ENCODE results near the gene SEMA4D. TPM values are rescaled to one million over a fixed set of nuclear protein-coding genes. Genes with fewer than 3 reads are reported as not detected.

The SEMA4D gene
- total and polyA plus RNA-seq, 7 donors = 1.4 to 35.1 (median 4.6) TPM

DNA sequence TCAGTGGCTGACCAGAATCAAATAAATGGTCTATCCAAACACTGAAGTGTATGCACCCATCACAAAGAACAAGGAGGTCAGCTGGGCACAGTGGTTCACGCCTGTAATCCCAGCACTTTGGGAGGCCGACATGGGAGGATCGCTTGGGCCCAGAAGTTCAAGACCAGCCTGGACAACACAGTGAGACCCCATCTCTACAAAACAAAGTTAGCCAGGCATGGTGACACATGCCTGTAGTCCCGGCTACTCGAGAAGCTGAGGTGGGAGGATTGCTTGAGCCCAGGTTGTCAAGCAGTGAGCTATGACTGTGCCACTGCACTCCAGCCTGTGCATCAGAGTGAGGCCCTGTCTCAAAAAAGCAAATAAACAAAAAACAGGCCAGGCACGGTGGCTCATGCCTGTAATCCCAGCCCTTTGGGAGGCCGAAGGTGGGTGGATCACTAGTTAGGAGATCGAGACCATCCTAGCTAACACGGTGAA lies 40.5 kb downstream of the SEMA4D start:
- H3K27ac ChIP-seq = no peak overlapping the region
- intact Hi-C loops (cut with DNase I) = no loop called here
- no peak for DNase-seq
- no peaks in the 10 kb centered on the region for H3K9me3 ChIP-seq
- no peaks in the 10 kb centered on the region for H3K27me3 ChIP-seq
- 92 to 94% methylated on average over 9 of the region's 9 CpGs for WGBS, 2 donors
- no peaks in the 10 kb centered on the region for H3K4me1 ChIP-seq
- no peak overlapping the region for H3K4me3 ChIP-seq
- H3K36me3 ChIP-seq = peaks cover 0 to 3% (median 0%) of the 10 kb centered on the region in 4 donors
- TF ChIP-seq, protein P1, sequence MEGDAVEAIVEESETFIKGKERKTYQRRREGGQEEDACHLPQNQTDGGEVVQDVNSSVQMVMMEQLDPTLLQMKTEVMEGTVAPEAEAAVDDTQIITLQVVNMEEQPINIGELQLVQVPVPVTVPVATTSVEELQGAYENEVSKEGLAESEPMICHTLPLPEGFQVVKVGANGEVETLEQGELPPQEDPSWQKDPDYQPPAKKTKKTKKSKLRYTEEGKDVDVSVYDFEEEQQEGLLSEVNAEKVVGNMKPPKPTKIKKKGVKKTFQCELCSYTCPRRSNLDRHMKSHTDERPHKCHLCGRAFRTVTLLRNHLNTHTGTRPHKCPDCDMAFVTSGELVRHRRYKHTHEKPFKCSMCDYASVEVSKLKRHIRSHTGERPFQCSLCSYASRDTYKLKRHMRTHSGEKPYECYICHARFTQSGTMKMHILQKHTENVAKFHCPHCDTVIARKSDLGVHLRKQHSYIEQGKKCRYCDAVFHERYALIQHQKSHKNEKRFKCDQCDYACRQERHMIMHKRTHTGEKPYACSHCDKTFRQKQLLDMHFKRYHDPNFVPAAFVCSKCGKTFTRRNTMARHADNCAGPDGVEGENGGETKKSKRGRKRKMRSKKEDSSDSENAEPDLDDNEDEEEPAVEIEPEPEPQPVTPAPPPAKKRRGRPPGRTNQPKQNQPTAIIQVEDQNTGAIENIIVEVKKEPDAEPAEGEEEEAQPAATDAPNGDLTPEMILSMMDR (IDR thresholded peaks at IDR 0.05) = no peak
- TF ChIP-seq POLR2AphosphoS5 (IDR thresholded peaks at IDR 0.05) (no peak), EP300 (IDR thresholded peaks at IDR 0.05) (no peak), POLR2A (IDR thresholded peaks at IDR 0.05) (no peak)

DNA sequence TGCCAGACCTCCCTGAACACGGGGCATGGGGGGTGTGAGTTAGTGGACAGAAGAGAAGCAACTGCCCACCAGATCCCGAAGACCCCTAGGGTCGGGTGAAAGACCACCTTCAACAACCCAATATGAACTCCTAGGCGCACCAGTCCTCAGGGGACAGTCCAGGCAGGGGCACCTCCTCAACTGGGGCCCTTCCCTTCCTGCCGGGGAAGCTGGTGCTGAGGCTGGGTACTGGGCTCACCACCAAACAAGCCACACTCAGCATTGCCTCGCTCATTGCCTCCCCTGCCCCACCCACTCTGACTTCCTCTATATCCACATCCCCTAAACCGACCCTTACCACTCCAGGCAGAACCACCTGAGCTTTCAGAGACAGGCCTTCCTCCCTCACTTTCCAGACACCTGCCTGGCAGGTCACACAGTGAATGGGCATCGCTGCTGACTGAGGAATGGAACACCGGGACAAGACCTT lies 42.5 kb downstream of the SEMA4D start:
- 69 to 84% methylated on average over 9 of the region's 9 CpGs for WGBS, 2 donors
- Histone ChIP-seq H3K4me3 (no peak overlapping the region), H3K9me3 (no peaks in the 10 kb centered on the region), H3K4me1 (no peaks in the 10 kb centered on the region), H3K27me3 (no peaks in the 10 kb centered on the region), H3K36me3 (peaks cover 0 to 3% (median 0%) of the 10 kb centered on the region in 4 donors), H3K27ac (no peak overlapping the region)
- DNase-seq = no peak
- intact Hi-C loops (cut with DNase I) = no loop called here
- TF ChIP-seq POLR2AphosphoS5 (IDR thresholded peaks at IDR 0.05) = no peak
- TF ChIP-seq, protein P1 (IDR thresholded peaks at IDR 0.05) = no peak
- TF ChIP-seq EP300 (IDR thresholded peaks at IDR 0.05) = no peak
- no peak for TF ChIP-seq POLR2A (IDR thresholded peaks at IDR 0.05)

DNA sequence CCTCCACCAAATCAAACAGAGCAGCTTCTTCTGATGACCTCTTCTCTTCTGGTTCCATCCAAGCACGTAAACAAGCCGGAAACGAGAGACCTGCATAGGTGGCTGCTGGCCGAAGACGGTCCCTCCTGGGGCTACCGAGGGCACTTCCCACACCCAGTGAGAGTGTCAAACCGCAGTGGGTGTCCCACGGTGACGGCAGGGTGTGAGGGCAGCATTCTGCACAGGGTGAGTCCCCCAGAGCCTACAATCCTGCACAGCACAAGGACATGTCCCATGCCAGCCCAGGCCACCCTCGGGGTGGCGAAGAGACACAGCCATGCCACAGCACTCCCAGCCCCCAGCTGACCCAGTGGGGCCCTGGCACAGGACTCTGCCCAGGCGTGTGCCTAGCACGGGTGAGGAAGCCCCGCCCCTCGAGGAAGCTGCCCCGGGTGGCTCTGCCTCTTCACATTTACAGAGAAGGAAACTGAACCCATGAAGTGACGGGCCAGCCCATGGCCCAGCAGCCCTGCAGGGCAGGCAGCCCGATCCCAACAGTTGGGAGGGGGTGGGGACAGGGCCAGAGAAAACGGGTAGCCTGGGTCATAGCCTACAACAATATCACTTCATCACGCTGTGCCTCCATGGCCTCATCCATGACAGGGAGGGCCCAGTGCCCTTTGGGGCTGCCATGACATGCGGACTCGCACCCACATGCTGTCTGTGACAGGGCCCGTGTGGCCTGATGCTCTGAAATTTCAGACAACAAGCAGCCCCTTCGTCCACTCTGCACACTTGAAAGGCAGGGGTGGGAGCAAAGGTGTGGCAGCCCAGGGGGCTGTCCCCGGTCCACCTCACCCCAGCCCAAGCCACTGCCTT lies 43.2 kb downstream of the SEMA4D start:
- intact Hi-C loops (cut with DNase I) = no loop called here
- 87 to 89% methylated on average over 25 of the region's 25 CpGs for WGBS, 2 donors
- TF ChIP-seq POLR2AphosphoS5 (IDR thresholded peaks at IDR 0.05) = no peak
- no peak for TF ChIP-seq EP300 (IDR thresholded peaks at IDR 0.05)
- no peak for TF ChIP-seq POLR2A (IDR thresholded peaks at IDR 0.05)
- TF ChIP-seq, protein P1 (IDR thresholded peaks at IDR 0.05) = no peak
- Histone ChIP-seq H3K27ac (no peak overlapping the region), H3K4me3 (no peak overlapping the region), H3K4me1 (no peaks in the 10 kb centered on the region), H3K36me3 (peaks cover 0 to 3% (median 0%) of the 10 kb centered on the region in 4 donors), H3K27me3 (no peaks in the 10 kb centered on the region), H3K9me3 (no peaks in the 10 kb centered on the region)
- no peak for DNase-seq

DNA sequence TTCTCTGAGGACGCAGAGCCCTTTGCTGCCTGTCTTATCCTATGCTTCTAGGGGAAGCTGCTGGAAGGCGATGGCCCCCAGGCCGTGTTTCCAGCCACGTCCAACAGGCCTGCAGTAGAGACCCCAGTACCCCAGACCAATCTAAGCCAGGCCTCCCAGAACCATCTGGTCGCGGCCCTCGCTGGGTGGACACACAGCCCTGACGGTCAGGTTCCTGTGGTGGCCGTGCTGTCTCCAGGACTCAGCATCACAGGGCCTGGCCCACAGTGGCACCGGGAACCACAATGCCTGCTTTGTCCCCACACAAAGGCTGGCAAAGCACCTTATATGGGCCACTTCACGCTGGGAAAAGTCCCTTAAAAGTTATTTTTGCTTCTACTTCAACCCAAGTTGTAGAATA lies 44.5 kb downstream of the SEMA4D start:
- Histone ChIP-seq H3K27me3 (no peaks in the 10 kb centered on the region), H3K9me3 (no peaks in the 10 kb centered on the region), H3K4me3 (no peak overlapping the region), H3K4me1 (no peaks in the 10 kb centered on the region), H3K27ac (no peak overlapping the region), H3K36me3 (peaks cover 0 to 3% (median 0%) of the 10 kb centered on the region in 4 donors)
- TF ChIP-seq EP300 (IDR thresholded peaks at IDR 0.05) (no peak), POLR2A (IDR thresholded peaks at IDR 0.05) (no peak), POLR2AphosphoS5 (IDR thresholded peaks at IDR 0.05) (no peak)
- TF ChIP-seq, protein P1 (IDR thresholded peaks at IDR 0.05) = no peak
- 88 to 93% methylated on average over 11 of the region's 11 CpGs for WGBS, 2 donors
- no peak for DNase-seq
- intact Hi-C loops (cut with DNase I) = no loop called here
